MV-4-11 (cell line): ENCODE data around the gene SYCE1.
"Not testable (repeated sequence)": the region's sequence is repeated elsewhere in the genome, so short reads cannot be mapped to it uniquely, and the experiment has no call there.

Source experiments
- DNase-seq: peaks from one replicate; lab custom pipeline; 2025; lab: John Stamatoyannopoulos, UW

Gene SYCE1

DNA sequence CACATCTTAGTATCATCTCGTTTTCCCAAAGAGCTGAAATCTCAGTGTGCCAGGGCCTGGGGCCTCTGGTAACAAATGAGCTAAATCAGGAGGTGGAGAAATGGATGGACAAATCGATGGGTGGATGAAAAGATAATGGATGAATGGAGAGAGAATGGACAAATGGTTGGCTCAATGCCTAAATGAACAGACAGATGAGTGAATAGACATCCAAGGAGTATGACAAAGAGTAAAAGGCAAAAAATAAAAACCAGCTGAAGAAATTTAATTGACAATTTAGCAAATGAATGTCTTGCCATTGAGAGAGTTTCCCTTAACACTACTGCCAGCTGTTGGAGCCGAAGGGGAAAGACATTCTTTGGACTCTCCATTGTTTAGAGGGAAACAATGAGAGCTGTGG is 8.0 kb downstream of the SYCE1 start:
- no peak for DNase-seq

DNA sequence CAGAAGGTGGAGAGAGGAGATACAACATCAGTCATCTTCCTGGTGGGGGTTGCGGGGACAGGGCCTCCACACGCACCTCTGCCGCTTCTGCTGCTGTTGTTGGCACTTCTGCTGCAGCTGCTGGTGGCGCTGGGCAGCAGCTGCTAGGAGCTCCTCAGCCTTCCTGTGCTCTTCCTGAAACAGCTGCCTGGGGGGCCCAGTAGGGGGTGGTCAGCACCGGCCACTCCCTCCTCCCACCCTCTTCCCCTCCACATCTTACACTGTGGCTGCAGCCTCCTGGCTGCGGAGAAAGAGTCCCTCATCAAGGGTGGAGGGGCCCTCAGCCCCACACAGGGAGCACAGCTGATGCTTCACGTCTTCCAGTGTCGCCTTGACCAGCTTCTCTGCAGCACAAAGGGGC is 9.9 kb downstream of the SYCE1 start:
- no peak for DNase-seq

DNA sequence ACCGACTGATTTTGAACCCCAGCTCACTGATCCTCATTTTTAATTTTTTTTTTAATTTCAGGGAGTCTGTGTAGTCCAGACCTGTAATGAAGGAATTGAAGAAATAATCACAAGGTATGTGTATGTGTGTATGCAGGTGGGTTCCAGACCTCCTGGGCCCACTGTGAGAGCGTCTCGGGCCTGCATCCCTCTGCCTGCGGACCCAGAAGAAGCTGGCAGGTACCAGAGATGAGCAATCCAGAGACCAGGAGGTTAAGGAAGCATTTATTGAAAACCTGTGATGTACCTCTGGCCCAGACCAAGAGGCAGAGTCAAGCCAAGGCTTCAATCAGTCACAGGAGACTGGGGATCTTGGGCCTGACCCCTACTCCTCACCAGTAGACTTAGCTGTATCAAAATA is 10.8 kb downstream of the SYCE1 start:
- DNase-seq: no peak

DNA sequence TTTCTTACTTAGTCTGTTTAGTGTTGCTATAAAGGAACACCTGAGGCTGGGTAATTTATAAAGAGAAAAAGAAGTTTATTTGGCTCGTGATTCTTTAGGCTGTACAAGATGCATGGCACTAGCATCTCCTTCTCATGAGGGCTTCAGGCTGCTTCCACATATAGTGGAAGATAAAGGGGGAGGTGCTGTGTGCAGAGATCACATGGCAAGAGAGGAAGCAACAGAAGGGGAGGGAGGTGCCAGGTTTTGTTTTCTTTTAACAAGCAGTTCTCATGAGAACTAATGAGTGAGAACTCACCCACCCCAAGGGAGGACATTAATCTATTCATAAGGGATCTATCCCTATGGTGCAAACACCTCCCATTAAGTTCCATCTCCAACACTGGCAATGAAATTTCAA is 20.9 kb downstream of the SYCE1 start:
- peak; percentile 16 for DNase-seq

DNA sequence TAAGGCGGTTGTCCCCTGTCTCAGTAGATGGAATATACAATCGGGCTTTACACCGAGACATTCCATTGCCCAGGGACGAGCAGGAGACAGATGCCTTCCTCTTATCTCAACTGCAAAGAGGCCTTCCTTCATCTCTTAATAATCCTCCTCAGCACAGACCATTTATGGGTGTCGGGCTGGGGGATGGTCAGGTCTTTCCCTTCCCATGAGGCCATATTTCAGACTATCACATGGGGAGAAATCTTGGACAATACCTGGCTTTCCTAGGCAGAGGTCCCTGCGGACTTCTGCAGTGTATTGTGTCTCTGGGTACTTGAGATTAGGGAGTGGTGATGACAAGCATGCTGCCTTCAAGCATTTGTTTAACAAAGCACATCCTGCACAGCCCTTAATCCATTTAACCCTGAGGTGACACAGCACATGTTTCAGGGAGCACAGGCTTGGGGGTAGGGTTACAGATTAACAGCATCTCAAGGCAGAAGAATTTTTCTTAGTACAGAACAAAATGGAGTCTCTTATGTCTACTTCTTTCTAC is 23.9 kb downstream of the SYCE1 start:
- not testable (repeated sequence) for DNase-seq

DNA sequence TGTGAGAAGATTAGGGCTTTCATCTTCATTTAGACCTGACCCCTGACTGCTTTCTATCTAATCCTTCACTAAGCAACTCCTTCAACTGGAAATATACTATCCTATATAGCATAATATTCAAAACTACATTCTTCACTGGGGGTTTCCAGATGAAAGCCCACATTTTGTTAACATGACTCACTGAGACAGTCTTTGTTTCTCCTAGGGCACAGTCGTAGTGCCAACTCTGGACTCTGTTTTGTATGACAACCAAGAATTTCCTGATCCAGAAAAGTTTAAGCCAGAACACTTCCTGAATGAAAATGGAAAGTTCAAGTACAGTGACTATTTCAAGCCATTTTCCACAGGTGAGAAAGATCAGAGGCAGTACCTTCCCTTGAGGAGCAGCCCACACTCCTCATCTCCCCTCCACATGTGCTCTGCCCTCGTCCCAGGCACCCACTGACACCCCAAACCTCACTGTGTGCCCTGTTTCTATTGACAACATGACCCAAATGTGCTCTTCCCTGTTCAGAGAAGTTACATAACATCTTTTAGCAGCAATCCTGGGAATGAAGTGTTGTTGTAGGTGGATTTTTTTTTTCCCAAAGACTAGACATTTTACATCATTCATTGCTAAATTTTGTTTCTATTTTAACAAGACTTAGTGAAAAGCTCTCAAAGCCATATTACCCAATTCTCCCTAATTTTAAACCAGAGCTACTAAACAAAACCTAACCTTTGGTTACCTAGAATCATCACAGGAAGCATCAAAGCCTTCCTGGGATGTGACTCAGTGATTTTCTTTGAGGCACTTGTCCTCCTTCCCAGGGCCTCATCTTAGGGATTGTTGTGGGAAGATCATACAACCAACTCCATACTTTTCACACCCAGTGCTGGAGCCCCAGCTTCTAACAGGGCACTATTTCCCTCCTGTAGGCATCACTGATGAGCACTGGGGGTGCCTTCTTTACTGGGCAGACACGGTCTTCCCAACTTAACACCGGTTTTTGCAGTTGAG is 27.5 kb downstream of the SYCE1 start:
- no peak for DNase-seq

DNA sequence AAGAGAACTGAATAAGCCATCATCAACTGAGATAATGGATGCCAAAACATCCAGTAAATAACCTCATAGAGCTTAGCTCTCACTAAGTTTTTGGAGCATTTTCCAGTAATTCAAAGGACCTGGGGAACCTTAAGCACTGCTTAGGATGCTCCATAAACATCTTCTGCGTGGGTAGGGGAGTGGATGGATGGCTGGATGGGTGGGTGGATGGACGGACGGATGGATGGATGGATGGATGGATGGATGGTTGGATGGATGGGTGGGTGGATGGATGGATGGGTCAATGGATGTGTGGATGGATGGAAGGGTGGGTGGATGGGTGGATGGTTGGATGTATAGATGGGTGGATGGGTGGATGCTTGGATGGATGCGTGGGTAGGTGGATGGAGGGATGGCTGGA is 29.2 kb downstream of the SYCE1 start:
- no peak for DNase-seq

DNA sequence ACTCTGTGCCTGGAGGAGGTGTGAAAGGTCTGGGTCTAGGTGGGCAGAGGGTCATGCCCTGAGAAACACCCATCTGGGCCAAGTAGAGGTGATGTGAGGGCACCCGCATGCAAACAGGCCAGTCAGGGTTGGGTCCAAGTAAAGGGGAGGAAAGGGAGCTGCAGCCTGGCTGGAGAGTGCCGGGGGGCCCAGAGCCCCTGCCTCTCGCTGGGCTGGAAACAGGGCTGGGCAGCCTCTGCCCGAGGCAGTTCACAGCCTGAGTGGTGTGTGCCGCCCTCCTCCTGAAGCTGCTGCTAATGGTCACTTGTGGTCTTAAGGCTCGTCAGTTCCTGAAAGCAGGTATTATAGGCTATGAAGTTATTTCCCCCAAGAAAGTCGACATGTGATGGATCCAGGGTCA is 31.0 kb downstream of the SYCE1 start:
- no peak for DNase-seq

DNA sequence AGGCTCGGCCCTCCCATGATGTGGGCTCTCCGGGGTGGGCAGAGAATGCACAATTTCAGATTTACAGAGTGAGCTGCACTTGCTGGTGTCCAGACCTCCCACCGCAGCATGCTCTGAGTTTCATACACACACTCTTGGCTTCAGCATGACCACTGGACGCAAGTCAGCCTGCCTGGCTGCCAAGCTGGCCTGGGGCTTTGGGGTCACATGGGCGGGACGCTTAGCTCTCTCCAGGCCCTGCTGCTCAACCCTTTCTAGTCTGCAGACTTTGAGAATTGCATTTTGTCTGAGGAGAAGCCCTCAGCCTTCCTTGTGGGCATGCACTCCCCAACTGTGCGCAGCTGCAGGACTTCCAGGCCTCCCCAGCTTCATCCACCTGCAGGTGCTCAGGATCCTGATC is 32.5 kb downstream of the SYCE1 start:
- no peak for DNase-seq

DNA sequence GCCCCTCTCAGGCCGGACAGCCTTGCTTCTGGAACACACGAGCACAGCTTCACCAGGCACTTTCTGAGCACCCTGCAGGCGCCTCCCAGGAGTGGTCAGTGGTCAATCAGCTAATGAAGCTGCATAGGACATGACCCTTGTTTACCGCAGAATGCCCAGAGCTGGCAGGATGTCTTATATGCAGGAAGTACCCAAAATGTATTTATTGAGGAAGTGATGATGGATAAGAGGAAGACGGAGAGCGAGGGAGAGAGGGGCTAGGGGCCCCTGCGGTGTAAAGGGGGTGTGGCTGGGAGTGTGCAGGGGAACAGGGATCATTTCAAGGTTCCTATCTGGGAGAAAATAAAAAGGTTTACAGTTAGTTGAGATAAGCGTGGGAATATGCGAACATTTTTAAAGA is 34.9 kb downstream of the SYCE1 start:
- peak; percentile 91 for DNase-seq

DNA sequence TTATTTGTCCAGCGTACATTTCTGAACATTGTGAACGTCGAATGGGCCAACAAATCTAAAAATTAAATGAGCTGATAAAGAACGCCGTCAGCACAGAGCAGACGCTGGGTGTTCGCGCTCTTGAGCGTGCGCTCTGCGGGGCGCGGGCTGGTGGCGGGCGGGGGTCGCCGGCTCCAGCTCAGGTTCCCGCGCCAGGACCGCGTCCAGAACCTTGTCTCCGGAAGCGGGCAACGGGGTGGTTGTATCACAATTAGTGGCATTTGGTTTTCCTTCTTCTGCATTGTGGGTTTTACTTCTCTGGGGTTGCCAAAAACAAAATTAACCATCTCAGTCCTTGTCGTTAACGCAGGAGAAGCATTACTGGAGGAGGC is 35.8 kb downstream of the SYCE1 start:
- peak; percentile 49 for DNase-seq

DNA sequence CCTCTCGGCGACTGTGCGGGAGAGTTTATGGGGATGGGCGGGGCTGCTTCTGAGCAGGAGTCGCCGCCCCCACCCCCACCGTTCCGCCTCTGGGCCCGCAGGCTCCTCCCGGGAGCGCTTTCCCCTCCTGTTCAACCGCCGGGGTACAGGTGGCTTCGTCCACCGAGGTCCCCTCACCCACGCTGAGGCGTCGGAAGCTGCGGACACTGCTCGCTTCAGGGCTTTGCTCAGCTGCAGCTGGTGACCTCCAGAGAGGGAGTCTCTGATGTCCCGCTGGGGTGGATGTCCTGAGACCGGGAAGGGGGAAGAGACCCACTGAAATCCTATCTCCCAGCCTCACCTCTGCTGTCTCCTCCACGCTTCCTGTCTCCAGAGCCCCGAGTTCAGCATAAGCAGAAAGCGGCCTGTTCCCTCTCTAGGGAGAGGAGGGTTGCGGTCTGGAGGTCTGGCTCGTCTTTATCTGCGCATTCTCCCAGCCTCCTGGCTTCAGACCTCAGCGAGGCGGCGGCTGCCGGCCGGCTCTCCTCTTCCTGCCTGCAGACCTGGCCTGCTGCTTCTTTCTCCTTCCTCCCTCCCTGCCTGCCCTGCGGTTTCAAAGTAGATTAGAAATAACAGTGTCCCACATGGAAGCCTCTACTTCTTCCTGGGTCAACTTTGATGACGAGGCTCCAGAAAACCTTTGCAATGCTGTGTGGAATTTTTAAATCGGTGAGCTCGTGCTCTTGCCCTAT is 36.4 kb downstream of the SYCE1 start:
- DNase-seq: peak; percentile 67

DNA sequence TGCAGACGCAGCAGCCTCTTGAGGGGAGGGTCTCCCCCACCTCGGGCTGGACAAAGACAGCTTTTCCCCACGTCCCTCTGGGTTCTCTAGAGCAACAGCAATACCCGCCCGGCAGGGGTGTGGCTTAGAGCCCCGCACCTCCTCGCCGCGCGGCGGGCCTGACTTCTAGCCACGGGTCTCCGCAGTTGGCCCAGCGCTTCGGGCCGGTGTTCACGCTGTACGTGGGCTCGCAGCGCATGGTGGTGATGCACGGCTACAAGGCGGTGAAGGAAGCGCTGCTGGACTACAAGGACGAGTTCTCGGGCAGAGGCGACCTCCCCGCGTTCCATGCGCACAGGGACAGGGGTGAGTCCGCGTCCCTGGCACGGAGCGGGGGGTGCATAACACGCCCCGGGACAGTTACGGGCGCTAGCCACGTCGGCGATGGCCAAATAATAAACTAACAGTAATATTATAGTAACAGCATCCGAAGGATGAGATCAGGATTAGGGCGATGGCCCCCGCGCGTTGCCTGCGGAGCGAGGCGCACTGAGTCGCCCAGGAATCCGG is 37.0 kb downstream of the SYCE1 start:
- no peak for DNase-seq

DNA sequence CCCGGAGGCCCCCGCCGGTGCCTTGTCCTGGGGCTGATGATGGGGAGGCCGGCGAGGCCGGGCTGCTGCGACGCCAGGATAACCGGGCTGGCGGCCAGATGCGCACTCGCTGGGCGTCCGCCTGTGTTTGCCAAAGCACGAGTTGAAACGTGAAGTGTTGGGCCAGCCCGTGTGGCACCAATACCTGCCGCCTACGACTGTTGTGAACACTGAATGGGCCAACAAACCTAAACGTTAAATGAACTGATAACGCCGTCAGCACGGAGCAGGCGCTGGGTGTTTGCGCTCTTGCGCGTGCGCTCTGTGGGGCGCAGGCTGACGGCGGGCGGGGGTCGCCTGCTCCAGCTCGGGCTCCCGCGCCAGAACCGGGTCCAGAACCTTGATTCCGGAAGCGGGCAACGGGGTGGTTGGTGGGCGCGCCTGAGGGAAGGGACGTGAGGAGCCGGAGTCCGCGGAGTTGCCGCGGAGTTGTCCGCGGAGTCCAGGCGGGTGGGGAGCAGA is 37.6 kb downstream of the SYCE1 start:
- DNase-seq: no peak

DNA sequence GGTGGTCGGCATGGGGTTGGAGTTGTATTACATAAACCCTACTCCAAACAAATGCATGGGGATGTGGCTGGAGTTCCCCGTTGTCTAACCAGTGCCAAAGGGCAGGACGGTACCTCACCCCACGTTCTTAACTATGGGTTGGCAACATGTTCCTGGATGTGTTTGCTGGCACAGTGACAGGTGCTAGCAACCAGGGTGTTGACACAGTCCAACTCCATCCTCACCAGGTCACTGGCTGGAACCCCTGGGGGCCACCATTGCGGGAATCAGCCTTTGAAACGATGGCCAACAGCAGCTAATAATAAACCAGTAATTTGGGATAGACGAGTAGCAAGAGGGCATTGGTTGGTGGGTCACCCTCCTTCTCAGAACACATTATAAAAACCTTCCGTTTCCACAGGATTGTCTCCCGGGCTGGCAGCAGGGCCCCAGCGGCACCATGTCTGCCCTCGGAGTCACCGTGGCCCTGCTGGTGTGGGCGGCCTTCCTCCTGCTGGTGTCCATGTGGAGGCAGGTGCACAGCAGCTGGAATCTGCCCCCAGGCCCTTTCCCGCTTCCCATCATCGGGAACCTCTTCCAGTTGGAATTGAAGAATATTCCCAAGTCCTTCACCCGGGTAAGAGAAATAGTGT is 38.3 kb downstream of the SYCE1 start, which contains the start of gene CYP2E1:
TSS of gene CYP2E1 (plus strand) at position 407 of the 632 bp plus-strand sequence. CDS start at position 440, 33 bp downstream.
- DNase-seq: no peak

DNA sequence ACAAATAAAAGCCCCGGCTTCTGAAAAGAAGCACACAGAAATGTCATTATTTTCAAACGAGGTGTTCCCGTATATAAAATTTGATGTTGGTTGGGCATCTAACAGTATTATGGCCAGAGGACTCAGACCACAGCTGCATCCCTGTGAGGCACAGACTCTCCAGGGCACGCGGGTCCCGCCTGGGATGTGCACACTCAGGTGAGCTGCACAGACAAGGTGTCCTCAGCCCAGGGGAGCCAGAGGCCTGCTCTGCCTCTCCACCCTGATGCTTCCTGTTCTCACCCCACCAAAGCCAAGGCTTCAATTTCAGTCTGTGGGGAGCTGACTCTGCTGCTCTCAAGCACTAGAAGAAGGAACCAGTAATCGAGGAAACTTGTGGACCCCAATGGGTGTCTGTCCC is 39.9 kb downstream of the SYCE1 start:
- no peak for DNase-seq

DNA sequence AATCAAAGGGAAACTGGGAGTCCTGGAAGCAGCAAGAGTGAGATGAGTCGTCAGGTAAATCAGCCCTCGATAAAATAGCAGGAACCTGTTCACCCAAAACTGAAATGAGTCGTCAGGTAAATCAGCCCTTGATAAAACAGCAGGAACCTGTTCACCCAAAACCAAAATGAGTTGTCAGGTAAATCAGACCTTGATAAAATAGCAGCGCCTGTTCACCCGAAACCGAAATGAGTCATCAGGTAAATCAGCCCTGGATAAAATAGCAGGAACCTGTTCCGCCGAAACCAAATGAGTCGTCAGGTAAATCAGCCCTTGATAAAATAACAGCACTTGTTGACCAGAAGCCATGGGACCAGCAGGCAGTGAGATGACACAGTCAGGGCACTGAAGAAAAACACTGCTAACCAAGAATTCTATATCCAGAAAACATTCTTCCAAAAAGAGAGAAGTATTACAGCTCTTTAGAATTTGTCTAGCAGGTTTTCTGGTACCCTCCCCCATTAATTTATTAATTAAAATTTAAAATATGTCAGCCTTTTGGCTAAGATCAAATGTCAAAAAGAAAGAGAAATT is 41.7 kb downstream of the SYCE1 start:
- DNase-seq: no peak

DNA sequence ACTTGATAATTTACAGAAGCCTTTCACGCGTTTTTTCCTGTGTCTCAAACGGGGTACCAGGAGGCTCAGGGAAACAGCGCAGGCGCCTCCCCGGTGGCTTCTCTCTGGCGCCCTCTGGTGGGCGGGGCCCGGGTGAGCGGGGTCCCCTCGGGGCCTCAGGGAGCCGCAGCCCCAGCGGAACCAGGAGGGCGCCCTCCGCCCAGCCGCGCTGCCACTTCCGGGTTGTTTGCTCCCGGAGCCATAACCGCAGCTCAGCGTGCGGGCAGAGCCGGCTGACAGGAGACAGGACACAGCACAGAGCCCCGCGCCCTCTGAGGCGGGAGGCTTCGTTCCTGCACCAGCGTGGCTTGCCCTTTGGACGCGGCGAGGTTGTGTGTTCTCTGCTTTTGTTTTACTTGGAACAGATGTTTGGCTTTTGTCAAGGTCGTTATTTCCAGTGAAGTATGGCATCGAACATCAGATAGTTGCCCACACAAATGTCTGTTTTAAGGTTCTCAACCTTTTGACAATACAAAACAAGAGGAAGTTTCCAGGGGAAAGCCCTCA is 45.1 kb downstream of the SYCE1 start:
- peak; percentile 80 for DNase-seq

DNA sequence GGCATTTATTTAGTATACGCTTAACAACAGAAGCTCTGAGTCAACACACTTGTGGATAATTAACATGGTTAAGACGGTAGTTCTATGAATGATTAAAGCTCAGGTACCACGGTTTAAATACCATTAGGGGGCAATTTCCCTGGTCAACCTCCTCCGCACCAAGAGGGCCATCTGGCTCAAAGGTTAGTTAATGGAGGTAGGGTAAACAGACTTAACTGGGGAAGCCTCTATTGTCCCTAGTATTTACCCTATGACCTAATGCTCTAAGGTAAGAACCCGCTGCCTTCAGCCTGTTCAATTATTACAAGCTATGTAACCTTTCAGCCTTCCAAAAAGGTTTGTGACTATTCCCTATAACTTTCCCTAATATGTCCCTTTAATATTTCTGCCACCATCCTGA is 46.9 kb downstream of the SYCE1 start:
- DNase-seq: not testable (repeated sequence)

DNA sequence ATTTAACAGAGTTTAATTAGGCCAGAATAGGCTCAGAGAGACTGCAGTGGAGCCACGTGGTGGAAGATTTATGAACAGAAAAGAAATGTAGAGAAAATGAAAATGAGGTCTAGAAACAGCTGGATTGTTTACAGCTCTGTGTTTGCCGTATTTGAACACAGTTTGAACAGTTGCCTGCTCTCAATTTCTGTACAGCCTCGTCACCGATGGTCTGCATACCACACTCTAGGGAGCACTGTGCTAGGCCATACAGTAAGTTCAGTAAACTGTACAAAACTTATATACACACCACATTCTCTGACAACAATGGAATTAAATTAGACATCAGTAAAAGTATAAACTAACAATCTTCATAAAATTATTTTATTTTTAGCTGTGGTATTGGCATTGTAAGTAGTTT is 49.3 kb downstream of the SYCE1 start:
- no peak for DNase-seq

DNA sequence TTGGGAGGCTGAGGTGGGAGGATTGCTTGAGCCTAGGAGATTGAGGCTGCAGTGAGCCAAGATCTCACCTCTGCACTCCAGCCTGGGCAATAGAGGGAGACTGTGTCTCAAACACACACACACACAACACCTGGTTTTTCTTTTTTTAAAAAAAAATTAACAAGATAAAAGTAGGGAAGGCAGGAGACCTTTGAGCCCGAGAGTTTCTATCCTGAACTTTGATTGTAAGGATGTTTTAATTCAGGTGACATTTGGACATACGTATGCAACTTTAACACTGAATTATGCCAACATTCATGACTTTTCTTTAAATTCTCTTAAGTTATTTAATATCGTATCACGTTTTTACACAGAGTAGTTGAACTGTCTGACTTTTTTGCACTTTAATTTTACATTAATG is 49.9 kb downstream of the SYCE1 start:
- DNase-seq: no peak
